Testis (tissue), 3 donors: ENCODE results near the gene SOX2. TPM values are rescaled to one million over a fixed set of nuclear protein-coding genes. Genes with fewer than 3 reads are reported as not detected.
A peak's percentile ranks its signal among the peaks of the same experiment; 100 is the strongest.

ENCODE experiments used
- DNase-seq: peaks from one replicate; pipeline ENCODE4 v3.0.0-alpha.2; 2019
- H3K27ac ChIP-seq, 2 donors: fragments of 200-600 bp; sonication (generic); one replicate each; pipeline ENCODE4 v1.5.1; 2019
- H3K27me3 ChIP-seq: fragments of 200-600 bp; sonication (generic); one replicate; pipeline ENCODE4 v1.5.1; 2019
- H3K36me3 ChIP-seq: fragments of 200-600 bp; sonication (generic); one replicate; pipeline ENCODE4 v1.5.1; 2017; ENCODE audit warnings: low read depth; ENCODE audit errors: missing control alignments
- H3K4me1 ChIP-seq: fragments of 200-600 bp; sonication (generic); one replicate; pipeline ENCODE4 v1.5.1; 2019
- H3K4me3 ChIP-seq, 2 donors: fragments of 200-600 bp; sonication (generic); one replicate each; pipeline ENCODE4 v1.5.1; 2017 to 2019
- H3K9me3 ChIP-seq: fragments of 200-600 bp; sonication (generic); one replicate; pipeline ENCODE4 v1.5.1; 2017
- CTCF ChIP-seq, 3 experiments: fragments of 450-650 bp in 2 of 3; fragments of 200-600 bp in 1 of 3; sonication (generic) in 1 of 3; IDR thresholded peaks; one replicate each; pipeline ENCODE4 v1.5.1; 2016 to 2019; ENCODE audit warnings: antibody characterized with exemption in 3 of 3, mild to moderate bottlenecking in 2 of 3, moderate library complexity in 1 of 3
- POLR2A ChIP-seq: fragments of 450-650 bp; IDR thresholded peaks from one replicate; pipeline ENCODE4 v1.6.1; 2017; ENCODE audit warnings: antibody characterized with exemption, mild to moderate bottlenecking, moderate library complexity
- WGBS, 2 donors: methylation state at CpG; one replicate each; pipeline ENCODE4 v1.1.5; 2018; 5-methylcytosine and 5-hydroxymethylcytosine counted together
- intact Hi-C: fragments of 100-400 bp; cut with DNase I; formaldehyde crosslinking; loops from one replicate; pipeline ENCODE4 v1.15.1; 2023; ENCODE audit warnings: low total_unique reads
- polyA plus RNA-seq: library from polyadenylated mRNA; stranded (reverse); fragments of 350-450 nt; fragmentation: Illumina TruSeq; extraction: RNeasy Lipid Tissue Mini Kit (QIAGEN cat#74804); gene quantifications from one replicate; pipeline ENCODE4 v1.2.3, GENCODE V29; 2014; ENCODE audit warnings: low read depth, low replicate concordance; ENCODE audit not compliant: insufficient read depth
- total RNA-seq, 2 donors: library from RNA; depleted of rRNA; stranded (reverse); fragments of >200 nt; gene quantifications; one replicate each; pipeline ENCODE4 v1.2.3, GENCODE V29; 2016

The SOX2 gene
- total and polyA plus RNA-seq, 3 donors from 2014 or later = 5.1 to 7.8 (median 7.2) TPM

- Histone ChIP-seq H3K36me3 (no peaks in the 10 kb centered on the region), H3K9me3 (no peaks in the 10 kb centered on the region), H3K4me3 (peak overlapping the region in 1 of 2 donors; percentile 40), H3K27ac (no peak overlapping the region), H3K27me3 (no peaks in the 10 kb centered on the region), H3K4me1 (peaks cover 8% of the 10 kb centered on the region)
- DNase-seq = no peak
- TF ChIP-seq CTCF (IDR thresholded peaks at IDR 0.05) (no peak), POLR2A (no peak)
- WGBS, 2 donors = 4 to 13% methylated on average over 18 to 37 of the region's 37 CpGs
- intact Hi-C loops = loop anchor here (10.0 kb wide), 1 partner anchor 974 kb away; no protein-coding TSS in a partner anchor
Measured at GRCh38 chr3:181710345-181711291, 1.1 kb upstream of the SOX2 start.

DNA sequence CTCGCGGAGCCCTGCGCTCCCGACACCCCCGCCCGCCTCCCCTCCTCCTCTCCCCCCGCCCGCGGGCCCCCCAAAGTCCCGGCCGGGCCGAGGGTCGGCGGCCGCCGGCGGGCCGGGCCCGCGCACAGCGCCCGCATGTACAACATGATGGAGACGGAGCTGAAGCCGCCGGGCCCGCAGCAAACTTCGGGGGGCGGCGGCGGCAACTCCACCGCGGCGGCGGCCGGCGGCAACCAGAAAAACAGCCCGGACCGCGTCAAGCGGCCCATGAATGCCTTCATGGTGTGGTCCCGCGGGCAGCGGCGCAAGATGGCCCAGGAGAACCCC, 464 bp downstream of the SOX2 start:
- Histone ChIP-seq H3K4me3 (peak overlapping the region; percentile 31 to 53), H3K36me3 (no peaks in the 10 kb centered on the region), H3K4me1 (peaks cover 8% of the 10 kb centered on the region), H3K9me3 (no peaks in the 10 kb centered on the region), H3K27ac (no peak overlapping the region), H3K27me3 (no peaks in the 10 kb centered on the region)
- WGBS, 2 donors = 3 to 9% methylated on average over 4 to 42 of the region's 44 CpGs
- DNase-seq = no peak
- intact Hi-C loops = loop anchor here (10.0 kb wide), 1 partner anchor 973 kb away; no protein-coding TSS in a partner anchor
- no peak for TF ChIP-seq POLR2A

DNA sequence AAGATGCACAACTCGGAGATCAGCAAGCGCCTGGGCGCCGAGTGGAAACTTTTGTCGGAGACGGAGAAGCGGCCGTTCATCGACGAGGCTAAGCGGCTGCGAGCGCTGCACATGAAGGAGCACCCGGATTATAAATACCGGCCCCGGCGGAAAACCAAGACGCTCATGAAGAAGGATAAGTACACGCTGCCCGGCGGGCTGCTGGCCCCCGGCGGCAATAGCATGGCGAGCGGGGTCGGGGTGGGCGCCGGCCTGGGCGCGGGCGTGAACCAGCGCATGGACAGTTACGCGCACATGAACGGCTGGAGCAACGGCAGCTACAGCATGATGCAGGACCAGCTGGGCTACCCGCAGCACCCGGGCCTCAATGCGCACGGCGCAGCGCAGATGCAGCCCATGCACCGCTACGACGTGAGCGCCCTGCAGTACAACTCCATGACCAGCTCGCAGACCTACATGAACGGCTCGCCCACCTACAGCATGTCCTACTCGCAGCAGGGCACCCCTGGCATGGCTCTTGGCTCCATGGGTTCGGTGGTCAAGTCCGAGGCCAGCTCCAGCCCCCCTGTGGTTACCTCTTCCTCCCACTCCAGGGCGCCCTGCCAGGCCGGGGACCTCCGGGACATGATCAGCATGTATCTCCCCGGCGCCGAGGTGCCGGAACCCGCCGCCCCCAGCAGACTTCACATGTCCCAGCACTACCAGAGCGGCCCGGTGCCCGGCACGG, 991 bp downstream of the SOX2 start:
- 4 to 6% methylated on average over 31 to 44 of the region's 65 CpGs for WGBS, 2 donors
- no peak for DNase-seq
- Histone ChIP-seq H3K4me1 (peaks cover 8% of the 10 kb centered on the region), H3K27ac (no peak overlapping the region), H3K27me3 (no peaks in the 10 kb centered on the region), H3K9me3 (no peaks in the 10 kb centered on the region), H3K4me3 (peak overlapping the region; percentile 31 to 53), H3K36me3 (no peaks in the 10 kb centered on the region)
- intact Hi-C loops = loop anchor here (10.0 kb wide), 1 partner anchor 972 kb away; no protein-coding TSS in a partner anchor
- TF ChIP-seq CTCF (IDR thresholded peaks at IDR 0.05) = no peak
- no peak for TF ChIP-seq POLR2A

DNA sequence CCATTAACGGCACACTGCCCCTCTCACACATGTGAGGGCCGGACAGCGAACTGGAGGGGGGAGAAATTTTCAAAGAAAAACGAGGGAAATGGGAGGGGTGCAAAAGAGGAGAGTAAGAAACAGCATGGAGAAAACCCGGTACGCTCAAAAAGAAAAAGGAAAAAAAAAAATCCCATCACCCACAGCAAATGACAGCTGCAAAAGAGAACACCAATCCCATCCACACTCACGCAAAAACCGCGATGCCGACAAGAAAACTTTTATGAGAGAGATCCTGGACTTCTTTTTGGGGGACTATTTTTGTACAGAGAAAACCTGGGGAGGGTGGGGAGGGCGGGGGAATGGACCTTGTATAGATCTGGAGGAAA, 1.5 kb downstream of the SOX2 start:
- no peak for TF ChIP-seq CTCF (IDR thresholded peaks at IDR 0.05)
- TF ChIP-seq POLR2A = no peak
- DNase-seq = no peak
- 9 to 13% methylated on average over 11 of the region's 11 CpGs for WGBS, 2 donors
- intact Hi-C loops = loop anchor here (10.0 kb wide), 1 partner anchor 972 kb away; no protein-coding TSS in a partner anchor
- peaks cover 8% of the 10 kb centered on the region for H3K4me1 ChIP-seq
- H3K4me3 ChIP-seq = peak overlapping the region; percentile 31 to 53
- H3K27ac ChIP-seq = no peak overlapping the region
- no peaks in the 10 kb centered on the region for H3K9me3 ChIP-seq
- H3K27me3 ChIP-seq = no peaks in the 10 kb centered on the region
- no peaks in the 10 kb centered on the region for H3K36me3 ChIP-seq
